ENCODE results near the gene ARPC4.

GRCh38 chr3:9795207-9795606, 2.3 kb downstream of the ARPC4 start:
- TF ChIP-seq CTCF (IDR thresholded peaks at IDR 0.05; ENCODE audit: poor library complexity) (no peak), EZH2 (IDR thresholded peaks at IDR 0.05; ENCODE audit: borderline replicate concordance) (no peak), EZH2phosphoT487 (IDR thresholded peaks at IDR 0.05; ENCODE audit: low read depth, severe bottlenecking, unreplicated experiment) (no peak)
